ENCODE data around the gene NRF1. TPM values are rescaled to one million over a fixed set of nuclear protein-coding genes. Genes with fewer than 3 reads are reported as not detected.
"Not testable (repeated sequence)": the region's sequence is repeated elsewhere in the genome, so short reads cannot be mapped to it uniquely, and the experiment has no call there.

The NRF1 gene
- 8.7 TPM for total RNA-seq
- long read RNA-seq, transcript NRF1-205 (11 exons, 3,528 nt) = minor isoform, 5 of 22 reads
- long read RNA-seq, transcript NRF1-201 (11 exons, 2,424 nt) = major isoform, 9 of 22 reads
- long read RNA-seq, partial matches to known transcripts = 1 of 22 reads
- long read RNA-seq, other reads (novel, unspliced or antisense) = 7 of 22 reads

DNA sequence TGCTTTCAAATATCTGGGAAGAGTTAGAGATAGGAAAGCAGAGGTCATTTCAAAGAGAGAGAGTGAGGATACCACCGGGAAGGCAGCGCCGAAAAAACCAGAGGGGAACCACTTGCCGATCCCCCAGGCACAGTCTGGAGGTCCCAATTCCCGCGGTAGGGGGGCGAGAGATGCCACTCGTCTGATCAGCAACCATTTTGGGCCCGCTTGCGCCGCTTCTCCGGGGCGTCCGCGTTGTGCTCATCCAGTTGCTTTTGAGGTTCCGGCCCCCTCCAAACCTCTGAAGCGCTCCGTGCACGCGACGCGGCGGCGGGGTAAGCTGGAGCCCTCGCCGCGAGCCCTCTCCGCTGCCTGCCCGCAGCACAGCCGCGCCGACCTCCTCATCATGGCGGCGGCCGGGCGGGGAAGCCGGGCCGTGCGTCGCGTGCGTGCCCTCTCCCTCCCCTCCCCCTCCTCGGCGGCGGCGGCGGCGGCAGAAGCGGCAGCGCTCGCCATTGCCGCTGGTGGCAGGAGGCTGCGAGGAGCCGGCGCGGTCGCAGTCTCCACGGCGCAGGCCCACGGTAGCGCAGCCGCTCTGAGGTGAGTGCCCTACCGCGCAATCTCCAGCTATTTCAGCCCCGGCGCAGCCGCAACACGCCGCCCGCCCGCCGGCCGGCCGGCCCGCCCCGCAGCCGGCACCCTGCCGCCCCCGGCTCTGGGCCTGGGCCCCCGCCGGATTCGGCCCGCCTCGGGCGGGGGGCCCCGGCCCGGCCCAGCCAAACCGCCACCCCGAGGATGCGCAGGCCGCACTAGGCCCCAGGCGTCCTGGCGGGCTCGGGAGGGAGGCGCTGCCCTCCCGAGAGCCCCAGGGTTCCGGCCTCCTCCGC, at the start of gene NRF1:
TSS of gene NRF1 (plus strand) at position 475 of the 866 bp plus-strand sequence. CDS start 45,632 bp downstream, outside the sequence.
- intact Hi-C loops (cut with micrococcal nuclease) = loop anchor here (5.0 kb wide), 1 partner anchor 336 kb away; no protein-coding TSS in a partner anchor
- DNase-seq (peak; percentile 96), ATAC-seq (peak; percentile 97)

DNA sequence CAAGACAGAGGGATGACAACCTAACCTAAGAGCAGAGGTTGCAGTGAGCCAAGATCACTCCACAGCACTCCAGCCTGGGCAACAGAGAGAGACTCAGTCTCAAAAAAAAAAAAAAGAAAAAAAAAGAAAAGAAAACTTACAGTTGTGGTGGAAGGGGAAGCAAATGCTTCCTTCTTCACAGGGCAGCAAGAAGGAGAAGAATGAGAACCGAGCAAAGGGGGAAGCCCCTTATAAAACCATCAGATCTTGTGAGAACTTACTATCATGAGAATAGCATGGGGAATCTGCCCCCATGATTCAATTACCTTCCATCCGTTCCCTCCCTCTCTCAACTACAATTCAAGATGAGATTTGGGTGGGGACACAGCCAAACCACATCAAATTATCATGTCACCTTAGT, 45.2 kb upstream of the NRF1 start:
- ATAC-seq; DNase-seq; intact Hi-C loops (cut with micrococcal nuclease): not testable (repeated sequence)

DNA sequence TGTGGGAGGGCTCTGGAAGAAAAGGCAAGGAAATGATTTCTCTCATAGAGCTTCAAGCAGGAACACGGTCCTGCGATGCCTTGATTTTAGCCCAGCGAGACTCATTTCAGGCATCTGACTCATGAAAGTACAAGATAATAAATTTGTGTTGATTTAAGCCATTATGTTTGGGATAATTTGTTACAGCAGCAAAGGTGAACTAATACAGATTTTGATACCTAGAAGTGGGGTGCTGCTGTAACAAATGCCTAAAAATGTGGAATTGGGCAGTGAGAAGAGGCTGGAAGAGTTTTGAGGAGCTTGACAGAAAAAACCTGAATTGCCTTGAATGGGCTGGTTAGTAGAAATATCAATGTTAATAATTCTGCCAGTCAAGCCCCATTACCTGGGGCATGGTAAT, 44.1 kb upstream of the NRF1 start:
- ATAC-seq = no peak
- intact Hi-C loops (cut with micrococcal nuclease) = no loop called here
- no peak for DNase-seq

DNA sequence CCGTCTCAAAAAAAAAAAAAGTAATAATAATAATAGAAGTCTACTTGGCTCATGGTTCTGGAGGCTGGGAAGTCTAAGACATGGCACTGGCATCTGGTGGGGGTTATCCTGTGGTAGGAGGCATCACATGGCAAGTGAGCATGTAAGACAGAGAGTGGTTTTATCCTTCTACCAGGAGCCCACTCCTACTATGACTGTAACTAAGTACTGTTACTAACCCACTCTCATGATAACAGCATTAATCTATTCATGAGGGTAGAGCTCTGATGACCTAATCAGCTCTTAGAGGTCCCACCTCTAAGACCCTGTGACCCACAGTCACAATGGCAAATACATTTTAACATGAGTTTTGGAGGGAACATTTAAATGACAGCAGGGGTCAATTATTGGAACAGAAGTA, 43.3 kb upstream of the NRF1 start:
- intact Hi-C loops (cut with micrococcal nuclease) = no loop called here
- no peak for DNase-seq
- no peak for ATAC-seq

DNA sequence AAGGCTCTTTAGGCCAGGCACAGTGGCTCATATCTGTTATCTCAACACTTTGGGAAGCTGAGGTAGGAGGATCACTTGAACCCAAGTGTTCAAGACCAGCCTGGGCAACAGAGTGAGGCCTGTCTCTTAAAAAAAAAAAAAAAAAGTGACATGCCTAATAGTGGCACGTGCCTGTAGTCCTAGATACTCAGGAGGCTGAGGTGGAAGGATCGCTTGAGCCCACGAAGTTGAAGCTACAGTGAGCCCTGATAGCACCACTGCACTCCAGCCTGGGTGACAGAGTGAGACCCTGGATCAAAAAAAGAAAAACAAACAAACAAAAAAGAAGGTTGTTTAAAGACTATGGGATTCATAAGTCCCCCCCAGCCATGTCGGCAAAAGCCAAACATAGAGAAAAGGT, 42.2 kb upstream of the NRF1 start:
- ATAC-seq = no peak
- intact Hi-C loops (cut with micrococcal nuclease) = no loop called here

DNA sequence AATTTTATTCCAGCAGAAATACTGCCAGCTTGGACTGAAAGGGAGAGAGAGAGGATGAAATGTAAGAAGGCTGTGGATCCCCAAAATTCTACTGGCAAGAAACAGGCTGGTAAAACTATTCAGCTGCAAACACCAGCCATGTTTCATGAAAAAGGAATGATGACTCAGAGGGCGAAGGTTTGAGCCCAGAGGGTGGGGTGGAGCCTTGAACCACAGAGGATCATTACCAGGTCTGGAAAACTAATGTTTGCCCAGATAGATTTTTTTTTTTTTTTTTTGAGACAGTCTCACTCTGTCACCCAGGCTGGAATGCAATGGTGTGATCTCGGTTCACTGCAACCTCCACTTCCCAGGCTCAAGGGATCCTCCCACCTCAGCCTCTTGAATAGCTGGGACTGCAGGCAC, 41.7 kb upstream of the NRF1 start:
- ATAC-seq (peak; percentile 41), DNase-seq (no peak)
- intact Hi-C loops (cut with micrococcal nuclease) = no loop called here

More for the DNA sequence above, 42.2 kb upstream of the NRF1 start:
- DNase-seq = no peak

DNA sequence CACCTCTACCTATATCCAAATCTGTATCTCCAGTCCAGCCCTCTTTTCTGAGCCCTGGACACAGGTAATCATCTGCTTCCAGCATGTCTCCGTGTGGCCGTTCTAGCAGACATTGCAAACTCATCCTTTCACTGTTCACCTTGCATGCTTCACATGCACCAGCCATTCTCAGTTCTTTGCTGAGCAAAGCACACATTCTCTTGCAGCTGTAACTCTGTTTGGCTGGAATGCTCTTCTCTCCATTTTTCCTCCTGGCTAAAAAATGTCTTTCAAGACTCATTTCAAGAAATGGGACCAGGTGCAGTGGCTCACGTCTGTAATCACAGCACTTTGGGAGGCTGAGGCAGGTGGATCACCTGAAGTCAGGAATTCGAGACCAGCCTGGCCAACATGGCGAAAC, 40.3 kb upstream of the NRF1 start:
- DNase-seq (no peak), ATAC-seq (no peak)
- intact Hi-C loops (cut with micrococcal nuclease) = no loop called here

DNA sequence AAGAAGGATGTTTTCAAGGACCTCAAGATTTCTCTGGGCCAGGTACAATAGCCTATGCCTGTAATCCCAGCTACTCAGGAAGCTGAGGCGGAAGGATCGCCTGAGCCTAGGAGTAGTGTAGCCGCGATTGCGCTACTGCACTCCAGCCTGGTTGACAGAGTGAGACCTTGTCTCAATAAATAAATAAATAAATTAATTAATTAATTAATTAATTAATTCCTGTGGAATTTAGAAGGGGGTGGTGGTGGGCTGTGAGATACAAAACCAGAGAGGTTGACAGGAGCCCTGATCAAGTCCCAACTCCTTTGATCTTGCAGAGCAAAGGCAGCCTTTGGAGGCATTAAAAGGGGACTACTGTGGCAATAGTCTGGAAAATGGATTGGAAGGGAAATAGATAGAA, 39.3 kb upstream of the NRF1 start:
- no peak for DNase-seq
- ATAC-seq = no peak
- intact Hi-C loops (cut with micrococcal nuclease) = no loop called here

DNA sequence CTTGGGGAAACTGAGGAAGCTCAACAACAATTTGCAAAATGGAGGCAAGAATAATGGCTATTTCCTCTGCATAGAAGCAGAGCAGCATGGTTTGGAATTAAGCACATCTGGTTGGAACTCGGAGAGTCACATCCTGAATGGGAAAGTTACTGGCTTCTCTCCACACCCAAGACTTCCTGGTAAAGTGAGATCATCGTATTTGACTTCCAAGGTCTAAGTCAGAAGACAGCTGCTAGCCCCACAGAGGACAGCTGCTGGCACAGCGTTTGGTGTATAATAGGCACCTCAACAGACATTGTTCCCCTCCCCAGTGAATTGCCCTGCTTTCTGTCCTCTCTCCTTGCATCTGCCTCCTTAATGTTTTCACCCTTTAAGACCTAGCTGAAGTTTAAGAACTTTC, 37.0 kb upstream of the NRF1 start:
- intact Hi-C loops (cut with micrococcal nuclease) = no loop called here
- ATAC-seq (peak; percentile 80), DNase-seq (peak; percentile 40)

DNA sequence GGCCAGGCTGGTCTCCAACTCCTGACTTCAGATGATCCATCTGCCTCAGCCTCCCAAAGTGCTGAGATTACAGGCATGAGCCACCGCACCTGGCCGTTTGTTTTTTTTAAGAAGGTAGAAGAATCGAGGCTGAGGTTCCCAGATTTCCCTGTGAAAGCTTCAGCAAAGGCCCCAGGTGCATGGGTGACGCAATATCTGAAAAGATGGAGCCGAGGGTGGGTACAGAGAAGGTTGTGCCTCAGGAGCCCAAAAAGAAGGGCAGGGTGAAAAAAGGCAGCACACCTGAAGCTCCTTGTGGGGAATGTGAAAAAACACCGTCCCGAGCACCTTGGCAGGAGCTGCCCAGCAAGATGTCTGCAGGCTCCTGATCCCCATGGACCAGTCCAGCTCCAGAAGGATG, 35.8 kb upstream of the NRF1 start:
- no peak for DNase-seq
- intact Hi-C loops (cut with micrococcal nuclease) = no loop called here
- ATAC-seq = no peak

DNA sequence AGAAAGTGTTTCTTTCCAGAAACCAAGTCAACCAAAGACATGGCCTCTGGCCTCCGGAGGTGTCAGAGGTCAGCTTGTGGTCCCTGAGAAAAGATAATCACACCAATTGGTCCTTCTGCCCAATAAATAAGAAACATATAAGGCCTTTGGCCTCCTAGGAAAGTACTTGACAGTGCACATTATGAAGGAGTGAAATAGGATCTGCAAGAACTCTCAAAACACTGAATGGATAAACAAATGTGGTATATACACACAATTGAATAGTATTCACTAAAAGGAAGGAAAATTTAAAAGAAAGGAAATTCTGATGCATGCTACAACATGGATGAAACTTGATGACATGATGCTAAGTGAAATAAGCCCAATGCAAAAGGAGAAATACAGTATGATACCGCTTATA, 35.4 kb upstream of the NRF1 start:
- DNase-seq (no peak), ATAC-seq (no peak)
- intact Hi-C loops (cut with micrococcal nuclease) = no loop called here

DNA sequence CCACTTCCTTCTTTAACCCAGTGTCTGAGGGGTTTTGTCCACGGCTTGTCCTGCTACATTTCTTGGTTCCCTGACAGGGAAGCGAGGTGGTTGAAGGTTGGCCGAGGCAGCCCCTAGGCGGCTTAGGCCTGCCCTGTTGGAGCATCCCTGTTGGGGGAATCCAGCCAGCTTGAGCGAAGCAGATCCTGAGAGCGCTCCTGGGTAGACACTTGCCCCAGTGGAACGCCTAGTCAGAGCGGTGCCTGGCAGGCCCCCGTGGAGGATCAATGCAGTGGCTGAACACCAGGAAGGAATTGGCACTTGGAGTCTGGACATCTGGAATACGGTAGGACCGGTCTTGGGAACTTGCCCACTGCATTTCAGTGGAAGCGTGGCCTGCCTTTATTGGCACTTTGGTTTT, 32.7 kb upstream of the NRF1 start:
- intact Hi-C loops (cut with micrococcal nuclease) = no loop called here
- DNase-seq = no peak

DNA sequence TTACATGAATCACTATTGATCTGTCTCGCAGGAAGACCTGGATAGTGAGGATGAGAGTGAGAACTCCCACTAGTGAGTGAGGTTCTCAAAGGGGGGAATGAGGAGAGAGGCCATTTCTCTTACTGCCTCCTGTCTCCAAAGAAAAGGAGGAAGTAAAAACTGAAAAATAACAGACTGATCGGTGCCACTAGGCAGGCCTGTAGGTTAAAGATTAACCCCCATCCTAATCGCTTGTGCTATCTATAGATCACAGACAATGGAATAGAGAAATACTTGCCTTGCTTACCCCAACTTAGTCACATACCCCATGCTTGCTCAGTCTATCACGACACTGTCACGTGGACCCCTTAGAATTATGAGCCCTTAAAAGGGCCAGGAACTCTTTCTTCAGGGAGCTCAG, 25.3 kb upstream of the NRF1 start:
- intact Hi-C loops (cut with micrococcal nuclease); DNase-seq; ATAC-seq: not testable (repeated sequence)

More for the DNA sequence above, 32.7 kb upstream of the NRF1 start:
- ATAC-seq = no peak

DNA sequence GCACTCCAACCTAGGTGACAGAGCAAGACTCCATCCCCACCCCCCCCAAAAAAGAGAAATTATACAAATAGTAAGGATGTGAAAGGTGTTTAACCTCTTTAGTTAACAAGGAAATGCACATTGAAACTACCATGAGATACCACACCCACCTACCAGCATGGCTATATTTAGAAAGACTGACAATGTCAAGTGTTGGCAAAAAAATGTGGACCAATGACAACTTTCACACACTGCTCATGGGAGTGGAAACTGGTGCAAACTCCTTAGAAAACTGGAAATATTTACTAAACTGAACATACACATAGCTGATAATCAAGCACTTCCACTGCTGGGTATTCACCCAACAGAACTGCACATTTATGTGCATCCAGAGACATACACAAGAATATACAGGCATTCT, 23.3 kb upstream of the NRF1 start:
- DNase-seq = no peak
- intact Hi-C loops (cut with micrococcal nuclease) = no loop called here
- ATAC-seq = no peak

DNA sequence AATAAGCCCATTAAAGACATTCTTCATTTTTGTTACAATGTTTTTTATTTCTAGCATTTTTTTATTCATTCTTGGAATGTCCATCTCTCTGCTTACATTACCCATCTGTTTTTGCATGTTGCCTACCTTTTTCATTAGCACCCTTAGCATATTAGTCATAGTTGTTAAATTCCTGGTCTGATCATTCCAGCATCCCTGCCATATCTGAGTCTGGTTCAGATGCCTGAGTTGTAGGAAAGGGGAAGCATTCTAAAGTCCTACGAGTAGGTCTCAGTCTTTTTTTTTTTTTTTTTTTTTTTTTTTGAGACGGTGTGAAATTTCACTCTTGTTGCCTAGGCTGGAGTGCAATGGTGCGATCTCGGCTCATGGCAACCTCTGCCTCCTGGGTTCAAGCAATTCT, 19.7 kb upstream of the NRF1 start:
- DNase-seq = no peak
- ATAC-seq = no peak
- intact Hi-C loops (cut with micrococcal nuclease) = no loop called here

DNA sequence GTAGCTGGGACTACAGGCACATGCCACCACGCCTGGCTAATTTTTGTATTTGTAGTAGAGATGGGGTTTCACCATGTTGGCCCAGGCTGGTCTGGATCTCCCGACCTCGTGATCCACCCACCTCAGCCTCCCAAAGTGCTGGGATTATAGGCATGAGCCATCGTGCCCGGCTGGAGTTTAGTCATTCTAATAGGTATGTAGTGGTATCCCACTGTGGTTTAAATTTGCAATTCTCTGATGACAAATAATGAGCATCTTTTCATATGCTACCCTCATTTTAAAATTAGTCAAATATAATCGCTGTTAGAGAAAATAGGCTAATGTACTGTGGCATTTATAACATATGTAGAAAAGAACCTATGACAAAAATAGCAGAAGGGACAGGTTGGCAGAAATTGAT, 15.1 kb upstream of the NRF1 start:
- ATAC-seq; DNase-seq; intact Hi-C loops (cut with micrococcal nuclease): not testable (repeated sequence)

DNA sequence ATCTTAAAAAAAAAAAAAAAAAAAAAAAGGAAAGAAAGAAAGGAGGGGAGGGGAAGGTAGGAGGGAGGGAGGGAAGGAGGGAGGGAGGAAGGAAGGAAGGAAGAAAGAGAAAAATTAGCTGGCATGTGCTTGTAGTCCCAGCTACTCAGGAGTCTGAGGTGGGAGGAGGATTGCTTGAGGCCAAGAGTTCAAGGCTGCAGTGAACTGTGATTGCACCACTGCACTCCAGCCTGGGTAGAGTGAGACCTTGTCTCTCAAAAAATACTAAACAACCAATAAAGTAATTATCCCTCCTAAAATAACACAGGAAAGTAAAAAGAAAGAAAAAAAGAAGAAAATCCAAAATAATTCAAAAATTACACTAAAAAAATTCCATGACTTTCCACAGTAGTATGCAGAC, 13.8 kb upstream of the NRF1 start:
- ATAC-seq (no peak), DNase-seq (no peak)
- intact Hi-C loops (cut with micrococcal nuclease) = no loop called here

DNA sequence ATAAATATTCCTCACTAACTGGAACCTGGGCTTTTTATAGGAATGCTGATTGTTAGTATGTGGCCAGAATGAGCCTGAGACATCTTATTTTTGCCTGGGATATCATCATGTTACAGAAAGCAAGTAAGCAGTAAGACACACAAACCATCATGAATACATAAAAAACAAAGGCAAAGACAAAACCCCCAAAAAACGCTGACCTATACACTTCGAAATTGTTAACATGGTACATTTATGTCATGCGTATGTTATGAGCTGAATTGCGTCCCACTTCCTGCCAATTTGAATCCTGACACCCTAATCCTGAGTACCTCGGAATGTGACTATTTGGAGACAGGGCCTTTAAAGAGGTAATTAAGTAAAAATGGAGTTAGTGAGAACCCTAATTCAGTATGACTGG, 12.3 kb upstream of the NRF1 start:
- ATAC-seq (no peak), DNase-seq (no peak)
- intact Hi-C loops (cut with micrococcal nuclease) = no loop called here

DNA sequence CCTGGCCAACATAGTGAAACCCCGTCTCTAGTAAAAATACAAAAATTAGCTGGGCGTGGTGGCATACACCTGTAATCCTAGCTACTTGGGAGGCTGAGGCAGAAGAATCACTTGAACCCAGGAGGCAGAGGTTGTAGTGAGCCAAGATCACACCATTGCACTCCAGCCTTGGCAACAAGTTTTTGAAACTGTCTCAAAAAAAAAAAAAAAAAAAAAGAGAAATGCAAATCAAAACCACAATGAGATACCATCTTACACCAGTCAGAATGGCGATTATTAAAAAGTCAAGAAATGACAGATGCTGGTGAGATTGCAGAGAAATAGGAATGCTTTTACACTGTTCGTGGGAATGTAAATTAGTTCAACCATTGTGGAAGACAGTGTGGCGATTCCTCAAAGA, 7.9 kb upstream of the NRF1 start:
- ATAC-seq; DNase-seq; intact Hi-C loops (cut with micrococcal nuclease): not testable (repeated sequence)

DNA sequence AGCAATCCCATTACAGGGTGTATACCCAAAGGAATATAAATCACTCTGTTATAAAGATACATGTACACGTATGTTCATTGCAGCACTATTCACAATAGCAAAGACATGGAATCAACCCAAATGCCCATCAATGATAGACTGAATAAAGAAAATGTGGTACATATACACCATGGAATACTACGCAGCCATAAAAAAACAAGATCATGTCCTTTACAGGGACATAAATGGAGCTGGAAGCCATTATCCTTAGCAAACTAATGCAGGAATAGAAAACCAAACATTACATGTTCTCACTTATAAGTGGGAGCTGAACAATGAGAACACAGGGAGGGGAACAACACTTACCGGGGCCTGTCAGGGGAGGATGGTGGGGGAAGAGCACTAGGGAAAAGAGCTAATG, 7.5 kb upstream of the NRF1 start:
- ATAC-seq; intact Hi-C loops (cut with micrococcal nuclease); DNase-seq: not testable (repeated sequence)
